HG03469 (cell line): Measurements from ENCODE around the gene TNIP2.
"Not testable (repeated sequence)": the region's sequence is repeated elsewhere in the genome, so short reads cannot be mapped to it uniquely, and the experiment has no call there.

Source experiments
- ATAC-seq: cut with Tn5 transposase; IDR thresholded peaks from one replicate; pipeline ENCODE4 v1.9.1; 2021; ENCODE audit warnings: mild to moderate bottlenecking, moderate library complexity, moderate number of reproducible peaks; ENCODE audit not compliant: unreplicated experiment

TNIP2 gene

GRCh38 chr4:2780643-2781042, 24.5 kb upstream of the TNIP2 start:
- ATAC-seq: not testable (repeated sequence)

GRCh38 chr4:2771264-2771663, 15.1 kb upstream of the TNIP2 start:
- no peak for ATAC-seq

- no peak for ATAC-seq
These were observed 12.8 kb upstream of the TNIP2 start for GRCh38 chr4:2768921-2769336.

GRCh38 chr4:2768124-2768523, 12.0 kb upstream of the TNIP2 start:
- no peak for ATAC-seq

- no peak for ATAC-seq
These were observed 11.6 kb upstream of the TNIP2 start for GRCh38 chr4:2767705-2768074.

GRCh38 chr4:2767046-2767704, 11.0 kb upstream of the TNIP2 start:
- no peak for ATAC-seq

GRCh38 chr4:2765832-2766526, 9.8 kb upstream of the TNIP2 start:
- no peak for ATAC-seq

GRCh38 chr4:2763511-2763967, 7.4 kb upstream of the TNIP2 start:
- no peak for ATAC-seq

- not testable (repeated sequence) for ATAC-seq
These were observed 6.6 kb upstream of the TNIP2 start for GRCh38 chr4:2762486-2763370.

GRCh38 chr4:2762048-2762447, 5.9 kb upstream of the TNIP2 start:
- no peak for ATAC-seq

- no peak for ATAC-seq
These were observed 5.1 kb upstream of the TNIP2 start for GRCh38 chr4:2761035-2761923.

GRCh38 chr4:2757426-2757825, 1.3 kb upstream of the TNIP2 start:
- no peak for ATAC-seq

- no peak for ATAC-seq
These were observed 685 bp upstream of the TNIP2 start for GRCh38 chr4:2756691-2757350.

- ATAC-seq: no peak
These were observed 1.0 kb downstream of the TNIP2 start for GRCh38 chr4:2754848-2755819.

- no peak for ATAC-seq
These were observed 2.7 kb downstream of the TNIP2 start for GRCh38 chr4:2753436-2753835.

GRCh38 chr4:2750719-2751605, 5.2 kb downstream of the TNIP2 start:
- no peak for ATAC-seq

GRCh38 chr4:2746891-2747695, 9.0 kb downstream of the TNIP2 start:
- no peak for ATAC-seq
